Activated T-helper 17 cell treated with anti-CD3 and anti-CD28 coated beads, Interleukin-2, amount 50 U/mL, for 72 hours (primary cell): ENCODE measurements around the gene FLNA. TPM values are rescaled to one million over a fixed set of nuclear protein-coding genes. Genes with fewer than 3 reads are reported as not detected.

Experiments
- ATAC-seq: fragments of 150-1000 bp; cut with Tn5 transposase; replicated peaks from 2 replicates; pipeline ENCODE4 v1.10.0; 2021; ENCODE audit warnings: mild to moderate bottlenecking, moderate library complexity
- H3K27ac Mint-ChIP-seq: one replicate; pipeline ENCODE4 v1.8.0; 2022; ENCODE audit warnings: mixed read lengths
- H3K27me3 Mint-ChIP-seq: one replicate; pipeline ENCODE4 v1.8.0; 2022; ENCODE audit warnings: mixed read lengths
- H3K36me3 Mint-ChIP-seq: one replicate; pipeline ENCODE4 v1.8.0; 2022; ENCODE audit warnings: low read depth, mild to moderate bottlenecking, mixed read lengths
- H3K4me1 Mint-ChIP-seq: one replicate; pipeline ENCODE4 v1.8.0; 2022; ENCODE audit warnings: mixed read lengths
- H3K4me3 Mint-ChIP-seq: one replicate; pipeline ENCODE4 v1.8.0; 2022; ENCODE audit warnings: mild to moderate bottlenecking, mixed read lengths
- H3K9me3 Mint-ChIP-seq: one replicate; pipeline ENCODE4 v1.8.0; 2022; ENCODE audit warnings: mixed read lengths
- total RNA-seq, 2 donors: library from RNA; stranded (reverse); gene quantifications; one replicate each; pipeline ENCODE4 v1.2.3, GENCODE V29; 2022

FLNA gene, protein sequence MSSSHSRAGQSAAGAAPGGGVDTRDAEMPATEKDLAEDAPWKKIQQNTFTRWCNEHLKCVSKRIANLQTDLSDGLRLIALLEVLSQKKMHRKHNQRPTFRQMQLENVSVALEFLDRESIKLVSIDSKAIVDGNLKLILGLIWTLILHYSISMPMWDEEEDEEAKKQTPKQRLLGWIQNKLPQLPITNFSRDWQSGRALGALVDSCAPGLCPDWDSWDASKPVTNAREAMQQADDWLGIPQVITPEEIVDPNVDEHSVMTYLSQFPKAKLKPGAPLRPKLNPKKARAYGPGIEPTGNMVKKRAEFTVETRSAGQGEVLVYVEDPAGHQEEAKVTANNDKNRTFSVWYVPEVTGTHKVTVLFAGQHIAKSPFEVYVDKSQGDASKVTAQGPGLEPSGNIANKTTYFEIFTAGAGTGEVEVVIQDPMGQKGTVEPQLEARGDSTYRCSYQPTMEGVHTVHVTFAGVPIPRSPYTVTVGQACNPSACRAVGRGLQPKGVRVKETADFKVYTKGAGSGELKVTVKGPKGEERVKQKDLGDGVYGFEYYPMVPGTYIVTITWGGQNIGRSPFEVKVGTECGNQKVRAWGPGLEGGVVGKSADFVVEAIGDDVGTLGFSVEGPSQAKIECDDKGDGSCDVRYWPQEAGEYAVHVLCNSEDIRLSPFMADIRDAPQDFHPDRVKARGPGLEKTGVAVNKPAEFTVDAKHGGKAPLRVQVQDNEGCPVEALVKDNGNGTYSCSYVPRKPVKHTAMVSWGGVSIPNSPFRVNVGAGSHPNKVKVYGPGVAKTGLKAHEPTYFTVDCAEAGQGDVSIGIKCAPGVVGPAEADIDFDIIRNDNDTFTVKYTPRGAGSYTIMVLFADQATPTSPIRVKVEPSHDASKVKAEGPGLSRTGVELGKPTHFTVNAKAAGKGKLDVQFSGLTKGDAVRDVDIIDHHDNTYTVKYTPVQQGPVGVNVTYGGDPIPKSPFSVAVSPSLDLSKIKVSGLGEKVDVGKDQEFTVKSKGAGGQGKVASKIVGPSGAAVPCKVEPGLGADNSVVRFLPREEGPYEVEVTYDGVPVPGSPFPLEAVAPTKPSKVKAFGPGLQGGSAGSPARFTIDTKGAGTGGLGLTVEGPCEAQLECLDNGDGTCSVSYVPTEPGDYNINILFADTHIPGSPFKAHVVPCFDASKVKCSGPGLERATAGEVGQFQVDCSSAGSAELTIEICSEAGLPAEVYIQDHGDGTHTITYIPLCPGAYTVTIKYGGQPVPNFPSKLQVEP (N-terminal part only)
- 1,000 to 10,000 TPM; 1,274 to 1,383 TPM for total RNA-seq

DNA sequence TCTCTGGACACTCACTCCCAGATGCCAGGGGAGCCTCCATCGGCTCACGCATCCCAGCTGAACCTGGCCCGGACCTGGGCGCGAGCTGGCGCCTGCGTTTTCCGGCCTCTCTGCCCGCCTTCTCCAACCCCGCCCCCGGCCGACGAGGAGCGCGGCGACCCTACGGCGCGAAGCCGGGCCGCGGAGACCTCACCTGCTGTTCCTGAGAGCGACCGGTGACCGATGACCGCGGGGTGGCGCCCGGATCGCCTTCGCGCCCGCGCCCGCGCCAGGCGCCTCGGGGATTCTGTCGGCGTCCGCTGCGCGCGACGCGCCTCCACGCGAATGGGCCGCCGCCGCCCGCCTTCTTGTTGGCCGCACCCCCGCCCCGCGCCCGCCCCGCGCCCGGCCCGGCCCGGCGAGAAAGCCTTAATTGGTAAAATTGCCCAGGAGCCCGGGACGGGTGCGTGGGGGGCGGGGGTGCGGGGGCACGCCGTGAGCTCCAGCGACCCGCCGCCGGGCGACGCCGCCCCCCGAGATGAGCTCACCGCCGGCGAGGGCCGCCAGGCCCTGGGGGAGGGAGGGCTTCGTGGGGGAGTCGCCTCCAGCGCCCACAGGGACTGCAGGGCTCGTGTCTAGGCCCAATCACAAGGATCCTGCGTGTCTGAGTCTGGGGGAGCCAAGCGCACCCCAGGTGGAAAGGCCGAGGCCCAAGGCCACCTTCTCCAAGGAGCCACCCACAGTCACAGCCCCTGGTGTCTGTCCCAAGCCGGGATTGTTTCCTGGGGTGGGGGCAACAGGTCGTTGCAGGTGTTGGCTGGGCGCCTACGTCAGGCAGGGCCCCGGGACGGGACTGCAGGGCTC, at the start of gene FLNA:
TSS of gene FLNA (minus strand) at position 322 of the 843 bp plus-strand sequence. CDS start 3,389 bp downstream, outside the sequence.
- no peaks in the 10 kb centered on the region for H3K4me1 Mint-ChIP-seq
- no peaks in the 10 kb centered on the region for H3K27me3 Mint-ChIP-seq
- no peak for ATAC-seq
- no peak within 1 kb of the TSS for H3K27ac Mint-ChIP-seq
- peak within 1 kb of the TSS; percentile 84 for H3K4me3 Mint-ChIP-seq
- peaks cover 12% of the 10 kb centered on the region for H3K36me3 Mint-ChIP-seq
- no peaks in the 10 kb centered on the region for H3K9me3 Mint-ChIP-seq

- ATAC-seq: no peak
- Mint-ChIP-seq H3K36me3 (no peaks in the 10 kb centered on the region), H3K4me1 (no peaks in the 10 kb centered on the region), H3K4me3 (no peak overlapping the region), H3K9me3 (no peaks in the 10 kb centered on the region), H3K27me3 (no peaks in the 10 kb centered on the region), H3K27ac (no peak overlapping the region)
Observed at GRCh38 chrX:154420402-154420756, 45.9 kb upstream of the FLNA start.

DNA sequence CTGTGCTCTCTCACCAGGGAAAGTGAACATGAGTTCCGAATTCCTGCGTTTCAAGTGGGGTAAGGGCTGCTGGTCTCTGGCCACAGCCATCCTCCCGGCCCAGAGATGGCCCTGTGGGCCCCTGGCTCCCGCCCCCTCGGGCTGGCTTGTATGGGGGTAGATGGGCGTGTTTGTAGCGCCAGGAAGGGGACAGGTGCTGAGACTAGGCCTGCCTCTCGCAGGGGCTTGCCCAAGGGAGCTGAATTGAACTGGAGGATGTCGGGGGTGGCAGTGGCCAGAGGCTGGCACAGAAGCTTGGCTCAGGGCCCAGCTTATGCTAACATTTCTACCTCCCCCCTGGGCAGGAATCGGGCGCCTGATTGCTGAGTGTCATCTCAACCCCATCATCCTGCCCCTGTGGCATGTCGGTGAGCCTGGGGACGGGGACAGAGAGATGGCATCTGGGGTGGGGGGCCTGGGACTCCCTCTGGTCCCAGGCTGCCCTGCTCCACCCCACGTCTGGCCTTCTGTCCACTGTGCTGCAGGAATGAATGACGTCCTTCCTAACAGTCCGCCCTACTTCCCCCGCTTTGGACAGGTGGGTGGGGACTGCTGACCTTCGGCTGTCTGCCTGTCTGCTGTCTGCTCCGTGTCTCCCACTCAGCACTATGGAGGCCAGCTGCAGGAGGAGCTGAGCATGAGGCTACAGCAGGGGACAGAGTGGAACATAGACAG, 45.4 kb upstream of the FLNA start:
- Mint-ChIP-seq H3K4me3 (no peak overlapping the region), H3K9me3 (no peaks in the 10 kb centered on the region), H3K27me3 (no peaks in the 10 kb centered on the region), H3K36me3 (no peaks in the 10 kb centered on the region), H3K4me1 (no peaks in the 10 kb centered on the region), H3K27ac (no peak overlapping the region)
- ATAC-seq: no peak

DNA sequence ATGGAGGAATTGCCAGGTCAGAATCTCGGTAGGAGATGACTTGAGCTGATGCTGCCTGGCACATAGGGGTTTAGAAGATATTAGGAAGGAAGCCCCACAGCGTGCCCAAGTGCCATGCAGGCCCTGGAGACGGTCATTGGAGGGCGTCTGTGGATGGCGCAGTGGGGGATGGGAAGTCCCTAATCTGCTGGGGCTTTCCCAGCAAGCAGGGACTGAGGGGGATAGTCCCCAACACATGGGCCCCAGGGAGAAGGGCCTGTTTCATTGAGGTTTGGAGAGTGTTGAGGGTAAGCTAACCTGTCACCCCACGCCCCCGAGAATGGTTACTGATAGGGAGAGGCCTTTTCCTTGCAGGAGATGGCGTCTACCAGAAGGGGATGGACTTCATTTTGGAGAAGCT, 44.8 kb upstream of the FLNA start:
- Mint-ChIP-seq H3K36me3 (no peaks in the 10 kb centered on the region), H3K27me3 (no peaks in the 10 kb centered on the region), H3K4me3 (no peak overlapping the region), H3K9me3 (no peaks in the 10 kb centered on the region), H3K4me1 (no peaks in the 10 kb centered on the region), H3K27ac (no peak overlapping the region)
- ATAC-seq: no peak

DNA sequence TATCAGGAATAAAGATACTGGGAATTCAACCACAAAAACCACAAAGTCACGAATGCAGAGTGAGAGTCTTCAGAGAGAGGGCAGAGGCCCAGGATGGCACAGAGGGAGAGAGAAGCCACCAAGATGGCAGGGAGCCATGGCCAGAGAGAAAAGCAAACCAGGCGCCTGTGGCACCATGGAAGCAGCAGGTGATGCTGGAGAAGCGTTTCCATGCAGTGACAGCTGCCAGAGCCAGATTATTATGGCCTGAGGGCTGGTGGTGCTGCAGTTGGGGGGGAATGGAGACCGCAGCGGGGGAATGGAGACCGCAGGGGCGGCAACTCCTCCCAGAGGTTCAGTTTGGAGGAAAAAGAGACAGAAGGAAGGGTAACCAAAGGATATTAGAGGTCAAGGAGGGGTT, 42.7 kb upstream of the FLNA start:
- ATAC-seq: no peak
- peaks cover 6% of the 10 kb centered on the region for H3K36me3 Mint-ChIP-seq
- no peak overlapping the region for H3K4me3 Mint-ChIP-seq
- H3K4me1 Mint-ChIP-seq: peaks cover 3% of the 10 kb centered on the region
- no peak overlapping the region for H3K27ac Mint-ChIP-seq
- H3K27me3 Mint-ChIP-seq: no peaks in the 10 kb centered on the region
- H3K9me3 Mint-ChIP-seq: no peaks in the 10 kb centered on the region

DNA sequence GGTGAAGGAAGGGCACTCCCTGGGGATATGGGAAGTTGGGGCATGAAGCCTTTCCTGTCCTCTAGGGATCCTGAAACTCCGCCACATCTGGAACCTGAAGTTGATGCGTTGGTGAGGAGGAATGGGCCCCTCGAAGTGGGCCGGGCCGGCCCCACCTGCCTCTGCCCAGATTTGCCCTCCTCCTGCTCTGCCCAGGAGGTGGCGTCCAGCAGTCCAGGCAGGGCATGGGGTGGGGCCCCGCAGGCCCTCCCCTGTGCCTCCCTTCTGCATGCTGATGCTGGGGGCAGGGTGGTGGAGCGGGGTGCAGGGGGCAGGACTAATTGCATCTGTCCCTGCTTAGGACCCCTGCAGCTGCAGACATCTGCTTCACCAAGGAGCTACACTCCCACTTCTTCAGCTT, 38.7 kb upstream of the FLNA start:
- Mint-ChIP-seq H3K27me3 (no peaks in the 10 kb centered on the region), H3K4me1 (peaks cover 8% of the 10 kb centered on the region), H3K4me3 (peak overlapping the region; percentile 75), H3K36me3 (peaks cover 12% of the 10 kb centered on the region), H3K27ac (no peak overlapping the region), H3K9me3 (no peaks in the 10 kb centered on the region)
- no peak for ATAC-seq

DNA sequence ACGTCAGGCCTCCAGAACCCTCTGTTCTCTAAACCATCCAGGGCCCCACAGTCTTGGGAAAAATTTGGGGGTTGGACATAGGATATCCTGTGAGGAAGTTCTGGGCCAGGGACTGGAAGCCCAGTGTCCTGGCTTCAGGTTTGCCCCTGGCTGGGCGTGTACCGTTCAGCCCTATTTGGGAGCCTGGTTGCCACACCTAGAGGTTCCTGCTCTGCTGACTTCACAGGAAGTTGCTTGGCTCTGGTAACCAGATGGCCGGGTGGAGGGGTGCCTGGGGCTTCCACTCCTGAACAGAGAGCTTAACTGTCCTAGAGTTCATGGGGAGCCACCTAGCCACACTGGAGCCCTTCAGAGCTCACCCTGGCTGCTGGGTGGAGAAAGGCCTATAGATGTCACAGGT, 38.0 kb upstream of the FLNA start:
- no peaks in the 10 kb centered on the region for H3K9me3 Mint-ChIP-seq
- H3K27ac Mint-ChIP-seq: peak overlapping the region; percentile 83
- H3K27me3 Mint-ChIP-seq: no peaks in the 10 kb centered on the region
- H3K36me3 Mint-ChIP-seq: peaks cover 12% of the 10 kb centered on the region
- peak; percentile 57 for ATAC-seq
- peaks cover 8% of the 10 kb centered on the region for H3K4me1 Mint-ChIP-seq
- H3K4me3 Mint-ChIP-seq: peak overlapping the region; percentile 75

DNA sequence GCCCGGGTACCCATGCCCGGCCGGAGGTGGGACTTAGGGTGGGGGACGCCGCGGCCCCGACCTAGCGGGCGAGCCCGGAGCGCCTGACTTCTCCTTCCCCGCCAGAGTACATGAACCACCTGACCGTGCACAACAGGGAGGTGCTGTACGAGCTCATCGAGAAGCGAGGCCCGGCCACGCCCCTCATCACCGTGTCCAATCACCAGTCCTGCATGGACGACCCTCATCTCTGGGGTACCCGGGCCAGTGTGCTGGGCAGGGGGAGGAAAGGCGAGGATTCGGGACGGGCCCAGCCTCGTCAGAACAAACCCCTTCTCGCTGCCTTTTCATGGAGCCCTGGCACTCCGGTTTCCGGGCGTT, 37.5 kb upstream of the FLNA start:
- Mint-ChIP-seq H3K36me3 (peaks cover 12% of the 10 kb centered on the region), H3K4me1 (peaks cover 8% of the 10 kb centered on the region), H3K27me3 (no peaks in the 10 kb centered on the region), H3K27ac (peak overlapping the region; percentile 83), H3K4me3 (peak overlapping the region; percentile 75), H3K9me3 (no peaks in the 10 kb centered on the region)
- ATAC-seq: peak; percentile 87

GRCh38 chrX:154409222-154409871, 34.9 kb upstream of the FLNA start, which contains the start of gene DNASE1L1:
TSS of gene DNASE1L1 (minus strand) at chrX:154409254. CDS start at chrX:154405568, 3,686 bp downstream.
- peak; percentile 20 for ATAC-seq
- Mint-ChIP-seq H3K36me3 (peaks cover 12% of the 10 kb centered on the region), H3K9me3 (no peaks in the 10 kb centered on the region), H3K4me3 (peak within 1 kb of the TSS; percentile 59), H3K4me1 (peaks cover 8% of the 10 kb centered on the region), H3K27me3 (no peaks in the 10 kb centered on the region), H3K27ac (peak within 1 kb of the TSS; percentile 69)

GRCh38 chrX:154408659-154409221, 34.3 kb upstream of the FLNA start:
- ATAC-seq: no peak
- H3K27ac Mint-ChIP-seq: peak overlapping the region; percentile 69
- H3K36me3 Mint-ChIP-seq: peaks cover 12% of the 10 kb centered on the region
- H3K4me3 Mint-ChIP-seq: peak overlapping the region; percentile 59
- H3K4me1 Mint-ChIP-seq: peaks cover 8% of the 10 kb centered on the region
- no peaks in the 10 kb centered on the region for H3K27me3 Mint-ChIP-seq
- H3K9me3 Mint-ChIP-seq: no peaks in the 10 kb centered on the region

DNA sequence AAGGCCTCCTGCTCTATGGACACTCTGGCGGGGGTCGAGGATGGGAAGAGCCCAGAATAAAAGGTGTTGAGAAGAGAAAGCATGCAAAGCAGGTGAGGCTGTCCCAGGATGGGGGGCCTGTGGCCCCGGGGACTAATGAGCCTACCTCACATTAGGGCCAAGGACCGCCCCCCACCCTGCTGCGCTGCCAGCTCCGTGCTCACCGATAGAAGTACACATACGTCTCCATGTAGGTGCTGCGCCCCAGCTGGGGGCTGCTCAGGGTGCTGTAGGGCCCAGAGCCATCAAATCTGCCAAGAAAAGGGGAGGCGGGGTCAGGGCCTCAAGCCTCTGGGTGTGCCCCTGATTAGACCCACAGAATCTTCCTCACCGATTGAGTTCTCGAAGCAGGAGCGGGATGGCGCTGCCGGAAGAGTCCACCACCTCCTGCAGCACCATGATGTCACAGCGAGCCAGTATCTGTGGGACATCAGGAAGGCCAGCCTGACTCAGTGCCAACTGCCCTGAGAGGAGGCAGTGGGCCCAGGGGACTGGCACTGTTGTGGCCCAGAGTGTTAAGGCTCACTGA, 30.3 kb upstream of the FLNA start:
- Mint-ChIP-seq H3K9me3 (no peaks in the 10 kb centered on the region), H3K27ac (no peak overlapping the region), H3K4me3 (no peak overlapping the region), H3K36me3 (peaks cover 23% of the 10 kb centered on the region), H3K27me3 (no peaks in the 10 kb centered on the region), H3K4me1 (peaks cover 7% of the 10 kb centered on the region)
- ATAC-seq: no peak

GRCh38 chrX:154403858-154404257, 29.4 kb upstream of the FLNA start:
- no peak overlapping the region for H3K27ac Mint-ChIP-seq
- peaks cover 10% of the 10 kb centered on the region for H3K4me1 Mint-ChIP-seq
- no peak for ATAC-seq
- H3K9me3 Mint-ChIP-seq: no peaks in the 10 kb centered on the region
- no peaks in the 10 kb centered on the region for H3K27me3 Mint-ChIP-seq
- H3K36me3 Mint-ChIP-seq: peaks cover 32% of the 10 kb centered on the region
- H3K4me3 Mint-ChIP-seq: no peak overlapping the region
